ENCODE results near the gene GOLGA1. TPM values are rescaled to one million over a fixed set of nuclear protein-coding genes. Genes with fewer than 3 reads are reported as not detected.

Gene GOLGA1
- polyA plus RNA-seq, 1 of the 3 experiments (the other 2 are of a cell fraction), result 10.0 TPM

- H3K36me3 ChIP-seq (replicated peaks in 1 of 2; ENCODE audit: control insufficient read depth in 1 of 2, insufficient read depth in 2 of 2, low read length in 1 of 2), result peaks cover 7 to 18% of the 10 kb centered on the region in 2 experiments
- no peaks in the 10 kb centered on the region for H3K27me3 ChIP-seq (ENCODE audit: insufficient read depth)
- H2AFZ ChIP-seq (ENCODE audit: low read depth), result peak within 1 kb of the TSS; percentile 81
- H3K4me1 ChIP-seq (ENCODE audit: control insufficient read depth in 1 of 2, insufficient read depth in 2 of 2, low read depth in 1 of 2, low read length in 1 of 2), result peaks cover 0 to 4% of the 10 kb centered on the region in 2 experiments; a peak in 1 of 4 replicates
- no peak within 1 kb of the TSS for H3K27ac ChIP-seq (ENCODE audit: low read depth in 2 of 2, low read length in 1 of 2)
- no peaks in the 10 kb centered on the region for H3K79me2 ChIP-seq (ENCODE audit: insufficient read depth)
- no peaks in the 10 kb centered on the region for H3K9me2 ChIP-seq
- peak within 1 kb of the TSS; percentile 77 for H3K4me2 ChIP-seq
- H3F3A ChIP-seq (replicated peaks; ENCODE audit: insufficient read depth), result peaks cover 28% of the 10 kb centered on the region
- H4K20me1 ChIP-seq (ENCODE audit: insufficient read depth), result peaks cover 21% of the 10 kb centered on the region
- H3K9ac ChIP-seq, result peak within 1 kb of the TSS; percentile 30; the same call in 1 of the 2 replicates
- DNase-seq, result peak; percentile 96
- no peaks in the 10 kb centered on the region for H3K9me3 ChIP-seq
- TF ChIP-seq FOSL2 (IDR thresholded peaks at IDR 0.05; ENCODE audit: borderline replicate concordance, low read depth), result no peak
- TF ChIP-seq RCOR1 (IDR thresholded peaks at IDR 0.05; ENCODE audit: low read length), result 0 out of 2 replicates have a peak, but pooled peaks have one; percentile 34
- no peak for TF ChIP-seq RFX5 (IDR thresholded peaks at IDR 0.05; ENCODE audit: low read length)
- peak; percentile 4; the same call in 1 of the 2 replicates for TF ChIP-seq PBX3 (IDR thresholded peaks at IDR 0.05)
- TF ChIP-seq, protein P1, sequence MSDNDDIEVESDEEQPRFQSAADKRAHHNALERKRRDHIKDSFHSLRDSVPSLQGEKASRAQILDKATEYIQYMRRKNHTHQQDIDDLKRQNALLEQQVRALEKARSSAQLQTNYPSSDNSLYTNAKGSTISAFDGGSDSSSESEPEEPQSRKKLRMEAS (IDR thresholded peaks at IDR 0.05; ENCODE audit: low read depth), result peak; percentile 49; the same call in 1 of the 2 replicates
- TF ChIP-seq GATA2 (CRISPR knock-in tag; IDR thresholded peaks at IDR 0.05), result no peak
- TF ChIP-seq SMC3 (IDR thresholded peaks at IDR 0.05; ENCODE audit: low read depth, low read length), result peak; percentile 85
- no peak for TF ChIP-seq JUND (IDR thresholded peaks at IDR 0.05)
- peak; percentile 23 for TF ChIP-seq NRF1 (IDR thresholded peaks at IDR 0.05; ENCODE audit: low read depth, low read length)
- TF ChIP-seq RAD21 (IDR thresholded peaks at IDR 0.05; ENCODE audit: low read length), result peak; percentile 78
- no peak for TF ChIP-seq MEF2A (IDR thresholded peaks at IDR 0.05; ENCODE audit: borderline replicate concordance, low read depth)
- TF ChIP-seq ELF1 (IDR thresholded peaks at IDR 0.05), result no peak
- TF ChIP-seq SIN3A (IDR thresholded peaks at IDR 0.05; ENCODE audit: borderline replicate concordance, low read depth, low read length), result peak; percentile 43; the same call in 1 of the 2 replicates
- peak; percentile 56; the same call in 1 of the 2 replicates for TF ChIP-seq MXI1 (IDR thresholded peaks at IDR 0.05; ENCODE audit: low read depth, low read length)
- TF ChIP-seq, protein P2, sequence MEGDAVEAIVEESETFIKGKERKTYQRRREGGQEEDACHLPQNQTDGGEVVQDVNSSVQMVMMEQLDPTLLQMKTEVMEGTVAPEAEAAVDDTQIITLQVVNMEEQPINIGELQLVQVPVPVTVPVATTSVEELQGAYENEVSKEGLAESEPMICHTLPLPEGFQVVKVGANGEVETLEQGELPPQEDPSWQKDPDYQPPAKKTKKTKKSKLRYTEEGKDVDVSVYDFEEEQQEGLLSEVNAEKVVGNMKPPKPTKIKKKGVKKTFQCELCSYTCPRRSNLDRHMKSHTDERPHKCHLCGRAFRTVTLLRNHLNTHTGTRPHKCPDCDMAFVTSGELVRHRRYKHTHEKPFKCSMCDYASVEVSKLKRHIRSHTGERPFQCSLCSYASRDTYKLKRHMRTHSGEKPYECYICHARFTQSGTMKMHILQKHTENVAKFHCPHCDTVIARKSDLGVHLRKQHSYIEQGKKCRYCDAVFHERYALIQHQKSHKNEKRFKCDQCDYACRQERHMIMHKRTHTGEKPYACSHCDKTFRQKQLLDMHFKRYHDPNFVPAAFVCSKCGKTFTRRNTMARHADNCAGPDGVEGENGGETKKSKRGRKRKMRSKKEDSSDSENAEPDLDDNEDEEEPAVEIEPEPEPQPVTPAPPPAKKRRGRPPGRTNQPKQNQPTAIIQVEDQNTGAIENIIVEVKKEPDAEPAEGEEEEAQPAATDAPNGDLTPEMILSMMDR (IDR thresholded peaks at IDR 0.05), result peak; percentile 99
- POLR2A ChIA-PET, result interaction anchor here (1.0 to 5.0 kb wide), 3 partner anchors 9 to 81 kb away, joined by 3 to 42 read pairs (median 12); partner anchors contain the start of genes ARPC5L, NR6A1 and RPL35
- CTCF ChIA-PET, result interaction anchor here (0.5 to 33.6 kb wide), 75 partner anchors 10 to 1638 kb away, joined by 3 to 1436 read pairs (median 4); partner anchors contain the start of genes ARPC5L, NR6A1, OLFML2A and RPL35
- peak within 1 kb of the TSS; percentile 45 to 62 for H3K4me3 ChIP-seq (ENCODE audit: low read depth in 2 of 2, low read length in 1 of 2)
- WGBS (ENCODE audit: low lambda C conversion rate), result 3% methylated on average over 8 of the region's 51 CpGs
Observed at GRCh38 chr9:124852829-124853531, 87.9 kb downstream of the GOLGA1 start, which contains the start of gene WDR38. Gene WDR38 (plus strand): TSS chr9:124853460. CDS start chr9:124853532, 72 bp downstream.
